DOHH2 (cell line): Measurements from ENCODE around the gene GIGYF1.

Source experiments
- H3F3A ChIP-seq: fragments of 200-600 bp; sonication (generic), shearing (Covaris generic); 2 replicates; pipeline ENCODE4 v1.6.0; 2016; ENCODE audit warnings: antibody characterized with exemption, mild to moderate bottlenecking; ENCODE audit not compliant: control insufficient read depth, insufficient read depth
- H3K27ac ChIP-seq: fragments of 200-600 bp; sonication (generic); 2 replicates; pipeline ENCODE4 v1.5.1; 2014; ENCODE audit warnings: low read depth, mild to moderate bottlenecking, low read length, moderate library complexity
- H3K27me3 ChIP-seq: fragments of 200-600 bp; sonication (generic); 2 replicates; pipeline ENCODE4 v1.6.1; 2014; ENCODE audit warnings: mild to moderate bottlenecking, low read length, mixed read lengths; ENCODE audit not compliant: control insufficient read depth
- H3K36me3 ChIP-seq: fragments of 200-600 bp; sonication (generic); 2 replicates; pipeline ENCODE4 v1.6.1; 2014; ENCODE audit warnings: mild to moderate bottlenecking, low read length, moderate library complexity, mixed read lengths; ENCODE audit not compliant: control insufficient read depth
- H3K4me1 ChIP-seq: fragments of 200-600 bp; sonication (generic); 2 replicates; pipeline ENCODE4 v1.6.1; 2014; ENCODE audit warnings: mild to moderate bottlenecking, low read length, mixed read lengths; ENCODE audit not compliant: control insufficient read depth
- H3K4me2 ChIP-seq: fragments of 200-600 bp; sonication (generic); 2 replicates; pipeline ENCODE4 v1.6.0; 2014; ENCODE audit warnings: mild to moderate bottlenecking, low read length, moderate library complexity
- H3K4me3 ChIP-seq: fragments of 200-600 bp; sonication (generic); 2 replicates; pipeline ENCODE4 v1.5.1; 2014; ENCODE audit warnings: mild to moderate bottlenecking, low read length, mixed read lengths
- H3K79me2 ChIP-seq: fragments of 200-600 bp; sonication (generic); 2 replicates; pipeline ENCODE4 v1.6.1; 2014; ENCODE audit warnings: mild to moderate bottlenecking, low read length, mixed read lengths; ENCODE audit not compliant: control insufficient read depth
- H3K9me2 ChIP-seq: fragments of 200-600 bp; sonication (generic); replicated peaks from 2 replicates; pipeline ENCODE4 v1.6.1; 2014; ENCODE audit warnings: mild to moderate bottlenecking, low read length, mixed read lengths; ENCODE audit not compliant: control insufficient read depth
- H3K9me3 ChIP-seq: fragments of 200-600 bp; sonication (generic); 2 replicates; pipeline ENCODE4 v1.6.1; 2014; ENCODE audit warnings: antibody characterized with exemption, low read length, mixed read lengths; ENCODE audit not compliant: control insufficient read depth, insufficient read depth
- H4K20me1 ChIP-seq: fragments of 200-600 bp; sonication (generic); 2 replicates; pipeline ENCODE4 v1.6.0; 2014; ENCODE audit warnings: low read depth, mild to moderate bottlenecking, antibody characterized with exemption, low read length, moderate library complexity; ENCODE audit not compliant: control insufficient read depth, insufficient read depth
- CTCF ChIP-seq: fragments of 200-600 bp; sonication (generic); IDR thresholded peaks from one replicate; pipeline ENCODE4 v1.5.1; 2014; ENCODE audit warnings: antibody characterized with exemption, mild to moderate bottlenecking, low read depth, low read length; ENCODE audit not compliant: poor library complexity, severe bottlenecking
- EZH2phosphoT487 ChIP-seq: fragments of 200-600 bp; sonication (generic); IDR thresholded peaks from 2 replicates; pipeline ENCODE4 v1.6.1; 2017; ENCODE audit warnings: borderline replicate concordance, mild to moderate bottlenecking, antibody characterized with exemption, low read length, moderate library complexity, mixed read lengths

GIGYF1 gene

GRCh38 chr7:100686201-100686821 lies 7.7 kb downstream of the GIGYF1 start:
- TF ChIP-seq CTCF (no peak), EZH2phosphoT487 (no peak)
- Histone ChIP-seq H4K20me1 (peaks cover 30% of the 10 kb centered on the region), H3K4me2 (no peak overlapping the region), H3K4me3 (no peak overlapping the region), H3K27ac (no peak overlapping the region), H3K27me3 (no peaks in the 10 kb centered on the region), H3K9me2 (no peaks in the 10 kb centered on the region), H3K79me2 (peaks cover 38% of the 10 kb centered on the region), H3K9me3 (no peaks in the 10 kb centered on the region), H3K36me3 (peaks cover 97% of the 10 kb centered on the region), H3K4me1 (peaks cover 14% of the 10 kb centered on the region), H3F3A (peaks cover 4% of the 10 kb centered on the region)

GRCh38 chr7:100685631-100686145 lies 8.4 kb downstream of the GIGYF1 start:
- no peak overlapping the region for H3K4me2 ChIP-seq
- H3K27ac ChIP-seq: no peak overlapping the region
- peaks cover 32% of the 10 kb centered on the region for H3K79me2 ChIP-seq
- H4K20me1 ChIP-seq: peaks cover 25% of the 10 kb centered on the region
- H3F3A ChIP-seq: peaks cover 9% of the 10 kb centered on the region
- H3K9me3 ChIP-seq: no peaks in the 10 kb centered on the region
- H3K4me1 ChIP-seq: peaks cover 8% of the 10 kb centered on the region
- TF ChIP-seq CTCF (no peak), EZH2phosphoT487 (no peak)
- H3K9me2 ChIP-seq: no peaks in the 10 kb centered on the region
- H3K36me3 ChIP-seq: peaks cover 95% of the 10 kb centered on the region
- no peak overlapping the region for H3K4me3 ChIP-seq
- H3K27me3 ChIP-seq: no peaks in the 10 kb centered on the region

GRCh38 chr7:100685049-100685605 lies 8.9 kb downstream of the GIGYF1 start:
- TF ChIP-seq CTCF (no peak), EZH2phosphoT487 (no peak)
- H3K9me3 ChIP-seq: no peaks in the 10 kb centered on the region
- no peak overlapping the region for H3K27ac ChIP-seq
- H4K20me1 ChIP-seq: peaks cover 22% of the 10 kb centered on the region
- H3K79me2 ChIP-seq: peaks cover 26% of the 10 kb centered on the region
- no peak overlapping the region for H3K4me3 ChIP-seq
- no peaks in the 10 kb centered on the region for H3K27me3 ChIP-seq
- H3K4me2 ChIP-seq: no peak overlapping the region
- H3K9me2 ChIP-seq: no peaks in the 10 kb centered on the region
- peaks cover 6% of the 10 kb centered on the region; the same call in 1 of the 2 replicates for H3K4me1 ChIP-seq
- peaks cover 98% of the 10 kb centered on the region for H3K36me3 ChIP-seq
- peaks cover 11% of the 10 kb centered on the region for H3F3A ChIP-seq
